Right lobe of liver (tissue), 6 donors: ENCODE measurements around the gene ACTL8. TPM values are rescaled to one million over a fixed set of nuclear protein-coding genes. Genes with fewer than 3 reads are reported as not detected.

Source experiments
- ATAC-seq, 4 donors: fragments of 200-7000 bp; cut with Tn5 transposase; one replicate each; pipeline ENCODE4 v1.9.1; 2020; ENCODE audit warnings: mild to moderate bottlenecking in 4 of 4, moderate library complexity in 4 of 4
- DNase-seq, 3 donors: peaks; one replicate each; pipeline ENCODE4 v3.0.0-alpha.2; 2020
- H3K27ac ChIP-seq, 3 donors: fragments of 200-600 bp; one replicate each; pipeline ENCODE4 v1.8.0; 2022
- H3K27me3 ChIP-seq, 2 donors: fragments of 200-600 bp; one replicate each; pipeline ENCODE4 v1.8.0; 2022
- H3K36me3 ChIP-seq, 4 donors: fragments of 200-600 bp; sonication (generic) in 1 of 4; one replicate each; pipeline versions ENCODE4 v1.5.1 to v1.8.0; 2017 to 2022; ENCODE audit warnings: control low read depth in 1 of 4
- H3K4me1 ChIP-seq, 4 donors: fragments of 200-600 bp; sonication (generic) in 1 of 4; one replicate each; pipeline versions ENCODE4 v1.5.1 to v1.8.0; 2017 to 2022; ENCODE audit warnings: control low read depth in 1 of 4
- H3K4me3 ChIP-seq, 3 donors: fragments of 200-600 bp; one replicate each; pipeline ENCODE4 v1.8.0; 2022
- H3K9me3 ChIP-seq, 4 donors: fragments of 200-600 bp; sonication (generic) in 1 of 4; one replicate each; pipeline versions ENCODE4 v1.5.1 to v1.8.0; 2017 to 2022; ENCODE audit warnings: control low read depth in 1 of 4
- POLR2A ChIP-seq: fragments of 450-650 bp; IDR thresholded peaks from one replicate; pipeline ENCODE4 v1.6.1; 2017; ENCODE audit warnings: antibody characterized with exemption, mild to moderate bottlenecking
- WGBS: methylation state at CpG from one replicate; pipeline ENCODE4 v1.1.6; 2018; ENCODE audit warnings: low coverage, low lambda C conversion rate; ENCODE audit not compliant: insufficient coverage; ENCODE audit errors: missing lambda C conversion rate; 5-methylcytosine and 5-hydroxymethylcytosine counted together
- intact Hi-C, 2 donors: fragments of 100-400 bp; cut with DNase I; formaldehyde crosslinking; loops; one replicate each; pipeline versions ENCODE4 v1.11.2 to v1.14.1; 2022
- total RNA-seq, 6 experiments: library from RNA; depleted of rRNA in 2 of 6; stranded (reverse); fragments of >200 nt in 2 of 6; fragmentation: NEBNext Ultra II Directional in 3 of 6; extraction: Animal tissue kit (Norgen Biotek cat#: 25700) in 3 of 6; gene quantifications; one replicate each; pipeline versions ENCODE4 v1.1.0 to v1.2.4, GENCODE V29; 2016 to 2023
- TF ChIP-seq, protein P1 (sequence below), 4 donors: fragments of 200-600 bp in 3 of 4; fragments of 450-650 bp in 1 of 4; IDR thresholded peaks; one replicate each; pipeline versions ENCODE4 v1.5.1 to v1.8.0; 2016 to 2022; ENCODE audit warnings: antibody characterized with exemption in 4 of 4, mild to moderate bottlenecking in 2 of 4
- donor health status: DM: no; HTN: yes; CAD: no.
- donor health status: DM: no; HTN: no; CAD: no.
- donor health status: DM: no; HTN: no; CAD: no.
- donor health status: DM: no; HTN: yes; CAD: no.
- donor health status: DM: no; HTN: yes; CAD: no.

Gene ACTL8
- total RNA-seq, 6 experiments from 2014 or later, result not detected

DNA sequence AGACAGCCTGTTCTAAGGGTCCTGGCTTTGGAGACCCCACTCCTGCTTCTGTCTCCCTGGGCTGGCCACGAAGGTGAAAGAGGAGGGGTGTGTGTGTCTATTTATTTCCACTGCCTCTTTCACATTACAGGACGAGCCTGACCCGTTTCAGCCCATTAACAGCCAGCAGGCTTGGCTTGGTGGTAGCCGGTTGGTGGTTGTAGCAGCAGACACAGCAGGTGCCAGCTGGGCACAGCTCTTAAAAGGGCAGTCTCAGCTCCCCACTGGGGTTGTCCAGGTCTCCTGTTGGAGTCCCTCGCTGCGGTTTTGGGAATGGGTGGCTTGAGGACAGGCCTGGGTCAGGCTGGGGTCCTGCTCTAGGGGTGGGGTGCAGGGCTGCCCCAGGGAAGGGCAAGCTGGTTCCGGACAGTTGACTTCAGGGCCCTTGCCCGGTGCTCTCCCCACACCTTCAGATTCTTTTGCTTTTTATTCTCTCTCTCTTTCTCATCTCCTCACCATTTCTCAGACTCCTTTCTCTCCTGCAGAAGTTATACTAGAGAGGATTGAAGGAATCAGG lies 84.6 kb downstream of the ACTL8 start:
- no peaks in the 10 kb centered on the region for H3K27me3 ChIP-seq
- no peak for ATAC-seq
- no peak for TF ChIP-seq POLR2A
- TF ChIP-seq, protein P1, sequence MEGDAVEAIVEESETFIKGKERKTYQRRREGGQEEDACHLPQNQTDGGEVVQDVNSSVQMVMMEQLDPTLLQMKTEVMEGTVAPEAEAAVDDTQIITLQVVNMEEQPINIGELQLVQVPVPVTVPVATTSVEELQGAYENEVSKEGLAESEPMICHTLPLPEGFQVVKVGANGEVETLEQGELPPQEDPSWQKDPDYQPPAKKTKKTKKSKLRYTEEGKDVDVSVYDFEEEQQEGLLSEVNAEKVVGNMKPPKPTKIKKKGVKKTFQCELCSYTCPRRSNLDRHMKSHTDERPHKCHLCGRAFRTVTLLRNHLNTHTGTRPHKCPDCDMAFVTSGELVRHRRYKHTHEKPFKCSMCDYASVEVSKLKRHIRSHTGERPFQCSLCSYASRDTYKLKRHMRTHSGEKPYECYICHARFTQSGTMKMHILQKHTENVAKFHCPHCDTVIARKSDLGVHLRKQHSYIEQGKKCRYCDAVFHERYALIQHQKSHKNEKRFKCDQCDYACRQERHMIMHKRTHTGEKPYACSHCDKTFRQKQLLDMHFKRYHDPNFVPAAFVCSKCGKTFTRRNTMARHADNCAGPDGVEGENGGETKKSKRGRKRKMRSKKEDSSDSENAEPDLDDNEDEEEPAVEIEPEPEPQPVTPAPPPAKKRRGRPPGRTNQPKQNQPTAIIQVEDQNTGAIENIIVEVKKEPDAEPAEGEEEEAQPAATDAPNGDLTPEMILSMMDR (IDR thresholded peaks at IDR 0.05), result no peak

DNA sequence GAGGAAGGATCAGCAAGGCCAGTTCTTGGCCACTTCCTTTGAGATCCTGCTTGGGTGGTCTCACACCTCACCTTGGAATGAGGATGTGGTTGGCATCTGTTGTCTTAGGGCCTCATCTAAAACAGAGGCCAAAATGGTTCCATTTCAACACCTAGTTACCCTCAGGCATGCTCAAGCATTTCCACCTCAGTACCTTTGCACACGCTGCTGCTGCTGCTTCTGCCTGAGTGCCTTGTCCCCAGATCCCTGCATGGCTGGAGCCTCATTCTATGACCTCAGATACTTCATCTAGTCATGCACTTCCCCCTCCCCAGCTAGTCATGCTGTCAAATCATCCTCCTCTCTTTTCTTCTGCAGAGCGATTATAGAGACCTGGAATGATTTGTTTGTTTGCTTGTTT lies 86.8 kb downstream of the ACTL8 start:
- H3K4me1 ChIP-seq, result no peaks in the 10 kb centered on the region
- ATAC-seq, result no peak
- H3K9me3 ChIP-seq, result no peaks in the 10 kb centered on the region
- TF ChIP-seq, protein P1 (IDR thresholded peaks at IDR 0.05), result no peak
- no peak for TF ChIP-seq POLR2A
- H3K4me3 ChIP-seq, result no peak overlapping the region
- no peak for DNase-seq
- no peak overlapping the region for H3K27ac ChIP-seq
- 71% methylated on average over 2 of the region's 2 CpGs for WGBS
- H3K36me3 ChIP-seq, result no peaks in the 10 kb centered on the region
- H3K27me3 ChIP-seq, result no peaks in the 10 kb centered on the region
- intact Hi-C loops, result no loop called here

More for the DNA sequence above, 84.6 kb downstream of the ACTL8 start:
- WGBS, result 47% methylated on average over 4 of the region's 8 CpGs
- no peak overlapping the region for H3K4me3 ChIP-seq
- H3K4me1 ChIP-seq, result no peaks in the 10 kb centered on the region
- DNase-seq, result no peak
- no peaks in the 10 kb centered on the region for H3K9me3 ChIP-seq
- no peak overlapping the region for H3K27ac ChIP-seq
- intact Hi-C loops, result no loop called here
- no peaks in the 10 kb centered on the region for H3K36me3 ChIP-seq

DNA sequence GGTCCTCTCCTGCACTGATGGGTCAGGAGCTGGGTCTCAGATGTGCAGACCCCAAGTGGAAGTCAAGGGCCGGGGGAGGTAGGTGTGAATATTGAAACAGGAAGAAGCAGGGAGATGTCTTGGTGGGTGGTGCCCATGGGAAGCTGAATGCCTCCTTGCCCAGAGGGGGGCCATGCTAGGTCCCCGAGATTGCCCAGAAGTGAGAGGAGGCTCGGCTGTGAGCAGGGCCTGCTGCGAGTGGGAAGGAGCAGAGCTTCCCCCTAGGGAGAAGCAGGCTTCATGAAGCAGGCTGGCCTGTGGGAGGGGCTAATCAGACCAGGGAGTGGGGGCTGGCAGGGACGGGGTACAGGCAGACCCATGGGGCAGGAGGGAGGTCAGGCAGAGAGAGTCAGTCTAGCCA lies 87.6 kb downstream of the ACTL8 start:
- no peaks in the 10 kb centered on the region for H3K36me3 ChIP-seq
- TF ChIP-seq, protein P1 (IDR thresholded peaks at IDR 0.05), result no peak
- TF ChIP-seq POLR2A, result no peak
- no peaks in the 10 kb centered on the region for H3K27me3 ChIP-seq
- WGBS, result 31% methylated on average over 4 of the region's 5 CpGs
- no peaks in the 10 kb centered on the region for H3K4me1 ChIP-seq
- H3K27ac ChIP-seq, result no peak overlapping the region
- DNase-seq (no peak), ATAC-seq (no peak)
- H3K4me3 ChIP-seq, result no peak overlapping the region
- intact Hi-C loops, result no loop called here
- H3K9me3 ChIP-seq, result no peaks in the 10 kb centered on the region

GRCh38 chr1:17844185-17844826 lies 89.2 kb downstream of the ACTL8 start:
- ATAC-seq, result no peak
- Histone ChIP-seq H3K27ac (no peak overlapping the region), H3K9me3 (no peaks in the 10 kb centered on the region), H3K36me3 (no peaks in the 10 kb centered on the region), H3K27me3 (no peaks in the 10 kb centered on the region), H3K4me1 (no peaks in the 10 kb centered on the region), H3K4me3 (no peak overlapping the region)
- no peak for TF ChIP-seq POLR2A
- TF ChIP-seq, protein P1 (IDR thresholded peaks at IDR 0.05), result no peak
- DNase-seq, result no peak
- WGBS, result 40% methylated on average over 8 of the region's 10 CpGs
- intact Hi-C loops, result no loop called here
